ACHN (cell line): ENCODE data around the gene NELL1.
"Not testable (repeated sequence)": the region's sequence is repeated elsewhere in the genome, so short reads cannot be mapped to it uniquely, and the experiment has no call there.

Source experiments
- DNase-seq: peaks from one replicate; pipeline ENCODE4 v3.0.0-alpha.2; 2015
- in situ Hi-C: cut with HindIII; loops from 2 replicates; pipeline ENCODE4 v1.10.0; 2017; ENCODE audit warnings: low sequenced_read_pairs, low pct_ligation_motif_present, low pct_unique_long_range_greater_than_20kb

The NELL1 gene

GRCh38 chr11:21198498-21198897 lies 529.1 kb downstream of the NELL1 start:
- in situ Hi-C loops = no loop called here
- DNase-seq = no peak

- in situ Hi-C loops = no loop called here
- no peak for DNase-seq
Observed at GRCh38 chr11:21205205-21205604, 535.8 kb downstream of the NELL1 start.

GRCh38 chr11:21225860-21226259 lies 556.5 kb downstream of the NELL1 start:
- in situ Hi-C loops = no loop called here
- no peak for DNase-seq

- DNase-seq = no peak
- in situ Hi-C loops = no loop called here
Observed at GRCh38 chr11:21229224-21229623, 559.8 kb downstream of the NELL1 start.

- in situ Hi-C loops = no loop called here
- no peak for DNase-seq
Observed at GRCh38 chr11:21250196-21250595, 580.8 kb downstream of the NELL1 start.

GRCh38 chr11:21254055-21254454 lies 584.7 kb downstream of the NELL1 start:
- DNase-seq = no peak
- in situ Hi-C loops = no loop called here

GRCh38 chr11:21254790-21255189 lies 585.4 kb downstream of the NELL1 start:
- DNase-seq = no peak
- in situ Hi-C loops = no loop called here

GRCh38 chr11:21257461-21257860 lies 588.1 kb downstream of the NELL1 start:
- no peak for DNase-seq
- in situ Hi-C loops = no loop called here

GRCh38 chr11:21258414-21258813 lies 589.0 kb downstream of the NELL1 start:
- in situ Hi-C loops = no loop called here
- no peak for DNase-seq

- in situ Hi-C loops = no loop called here
- no peak for DNase-seq
Observed at GRCh38 chr11:21260101-21260500, 590.7 kb downstream of the NELL1 start.

GRCh38 chr11:21262992-21263391 lies 593.6 kb downstream of the NELL1 start:
- in situ Hi-C loops = no loop called here
- no peak for DNase-seq

- no peak for DNase-seq
- in situ Hi-C loops = no loop called here
Observed at GRCh38 chr11:21264125-21264524, 594.7 kb downstream of the NELL1 start.

GRCh38 chr11:21268036-21268435 lies 598.6 kb downstream of the NELL1 start:
- in situ Hi-C loops = no loop called here
- no peak for DNase-seq

- DNase-seq, in situ Hi-C loops: not testable (repeated sequence)
Observed at GRCh38 chr11:21272139-21272538, 602.8 kb downstream of the NELL1 start.

- in situ Hi-C loops = no loop called here
Observed at GRCh38 chr11:21278840-21279239, 609.5 kb downstream of the NELL1 start.

GRCh38 chr11:21285104-21285503 lies 615.7 kb downstream of the NELL1 start:
- in situ Hi-C loops = no loop called here
- DNase-seq = no peak

More at GRCh38 chr11:21278840-21279239, 609.5 kb downstream of the NELL1 start:
- no peak for DNase-seq

- in situ Hi-C loops = no loop called here
- DNase-seq = no peak
Observed at GRCh38 chr11:21289686-21290085, 620.3 kb downstream of the NELL1 start.

GRCh38 chr11:21295508-21295907 lies 626.1 kb downstream of the NELL1 start:
- in situ Hi-C loops = no loop called here

GRCh38 chr11:21301981-21302380 lies 632.6 kb downstream of the NELL1 start:
- DNase-seq = no peak
- in situ Hi-C loops = no loop called here

More at GRCh38 chr11:21295508-21295907, 626.1 kb downstream of the NELL1 start:
- DNase-seq = no peak

GRCh38 chr11:21306739-21307358 lies 637.5 kb downstream of the NELL1 start:
- in situ Hi-C loops = no loop called here
- no peak for DNase-seq

- no peak for DNase-seq
- in situ Hi-C loops = no loop called here
Observed at GRCh38 chr11:21307874-21308273, 638.5 kb downstream of the NELL1 start.
